Measurements from ENCODE around the gene MCHR1.
"Not testable (repeated sequence)": the region's sequence is repeated elsewhere in the genome, so short reads cannot be mapped to it uniquely, and the experiment has no call there.

The MCHR1 gene

GRCh38 chr22:40720156-40720537, 40.9 kb downstream of the MCHR1 start:
- peaks cover 16% of the 10 kb centered on the region for H3K4me1 Mint-ChIP-seq (ENCODE audit: low read depth)
- not testable (repeated sequence) for DNase-seq; H3K4me3 Mint-ChIP-seq; H3K9me3 Mint-ChIP-seq; H3K27ac Mint-ChIP-seq; H3K27me3 Mint-ChIP-seq; H3K36me3 Mint-ChIP-seq (ENCODE audit: low read depth)

GRCh38 chr22:40720538-40721256, 41.4 kb downstream of the MCHR1 start:
- Mint-ChIP-seq H3K36me3 (ENCODE audit: low read depth) (no peaks in the 10 kb centered on the region), H3K4me1 (ENCODE audit: low read depth) (peaks cover 16% of the 10 kb centered on the region), H3K27me3 (no peaks in the 10 kb centered on the region), H3K9me3 (no peaks in the 10 kb centered on the region), H3K4me3 (no peak overlapping the region), H3K27ac (no peak overlapping the region)
- no peak for DNase-seq

- H3K27ac Mint-ChIP-seq, result no peak overlapping the region
- H3K4me1 Mint-ChIP-seq (ENCODE audit: low read depth), result peaks cover 20% of the 10 kb centered on the region
- no peaks in the 10 kb centered on the region for H3K9me3 Mint-ChIP-seq
- no peaks in the 10 kb centered on the region for H3K36me3 Mint-ChIP-seq (ENCODE audit: low read depth)
- no peak for DNase-seq
- H3K4me3 Mint-ChIP-seq, result no peak overlapping the region
- no peaks in the 10 kb centered on the region for H3K27me3 Mint-ChIP-seq
These were observed 42.0 kb downstream of the MCHR1 start for GRCh38 chr22:40721266-40721665.

- H3K9me3 Mint-ChIP-seq, result no peaks in the 10 kb centered on the region
- H3K4me1 Mint-ChIP-seq (ENCODE audit: low read depth), result peaks cover 31% of the 10 kb centered on the region
- H3K36me3 Mint-ChIP-seq (ENCODE audit: low read depth), result no peaks in the 10 kb centered on the region
- H3K27ac Mint-ChIP-seq, result no peak overlapping the region
- no peak overlapping the region for H3K4me3 Mint-ChIP-seq
- no peak for DNase-seq
- no peaks in the 10 kb centered on the region for H3K27me3 Mint-ChIP-seq
These were observed 44.2 kb downstream of the MCHR1 start for GRCh38 chr22:40723396-40723933.

DNA sequence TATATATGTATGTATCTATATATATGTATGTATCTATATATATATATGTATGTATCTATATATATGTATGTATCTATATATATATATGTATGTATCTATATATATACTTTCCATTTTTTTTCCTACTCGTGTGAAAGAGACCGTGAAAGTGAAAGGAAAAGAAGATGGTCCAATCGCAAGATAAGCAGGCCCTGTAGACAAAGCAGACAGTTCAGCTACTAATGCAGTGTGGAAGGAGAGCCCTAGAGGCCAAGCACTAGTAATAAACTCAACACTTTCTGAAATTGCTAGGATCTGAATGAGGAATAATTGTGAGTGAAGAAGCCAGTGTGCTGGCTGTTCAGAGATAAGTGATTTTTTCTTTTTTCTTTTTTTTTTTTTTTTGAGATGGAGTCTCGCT, 47.2 kb downstream of the MCHR1 start:
- Mint-ChIP-seq H3K27ac (peak overlapping the region; percentile 90), H3K4me1 (ENCODE audit: low read depth) (peaks cover 41% of the 10 kb centered on the region), H3K27me3 (no peaks in the 10 kb centered on the region), H3K36me3 (ENCODE audit: low read depth) (no peaks in the 10 kb centered on the region), H3K4me3 (peak overlapping the region; percentile 58), H3K9me3 (no peaks in the 10 kb centered on the region)
- DNase-seq, result no peak

DNA sequence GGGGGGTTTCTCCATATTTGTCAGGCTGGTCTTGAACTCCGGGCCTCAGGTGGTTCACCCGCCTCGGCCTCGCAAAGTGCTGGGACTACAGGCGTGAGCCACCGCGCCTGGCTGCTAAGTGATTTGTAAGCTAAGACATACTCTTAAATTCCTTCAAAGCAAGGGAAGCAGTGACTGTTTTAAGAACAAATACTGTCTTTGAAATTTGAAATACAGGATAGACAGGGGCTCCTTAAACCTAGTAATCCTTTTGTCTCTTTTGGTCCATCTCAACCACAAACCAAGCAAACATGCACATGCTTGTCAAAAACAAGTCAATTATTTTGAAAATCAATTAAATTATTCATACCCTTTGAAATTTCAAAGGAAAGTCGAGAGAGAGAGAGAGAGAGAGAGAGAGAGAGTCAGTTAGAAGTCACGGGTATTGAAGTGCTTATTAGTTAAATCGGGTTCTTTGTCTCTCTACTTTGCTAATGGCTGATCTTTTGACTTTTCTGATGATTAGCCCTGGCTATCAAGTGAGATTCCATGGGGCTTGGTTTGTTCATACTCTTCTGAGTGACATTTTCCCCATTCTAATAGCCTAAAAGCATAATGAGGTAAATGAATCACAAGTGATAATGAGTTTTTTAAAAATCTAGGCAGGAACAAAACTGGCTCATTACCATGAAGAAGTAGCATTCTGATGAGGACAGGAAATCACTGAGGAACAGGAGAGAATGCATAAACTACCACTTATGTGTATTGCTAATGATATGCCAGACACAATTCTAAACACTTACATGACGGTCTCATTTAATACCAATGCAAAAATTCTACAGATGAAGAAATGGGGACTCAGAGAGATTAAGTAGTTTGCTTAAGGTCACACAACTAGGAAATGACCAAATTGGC, 48.0 kb downstream of the MCHR1 start:
- H3K4me1 Mint-ChIP-seq (ENCODE audit: low read depth), result peaks cover 45% of the 10 kb centered on the region

DNA sequence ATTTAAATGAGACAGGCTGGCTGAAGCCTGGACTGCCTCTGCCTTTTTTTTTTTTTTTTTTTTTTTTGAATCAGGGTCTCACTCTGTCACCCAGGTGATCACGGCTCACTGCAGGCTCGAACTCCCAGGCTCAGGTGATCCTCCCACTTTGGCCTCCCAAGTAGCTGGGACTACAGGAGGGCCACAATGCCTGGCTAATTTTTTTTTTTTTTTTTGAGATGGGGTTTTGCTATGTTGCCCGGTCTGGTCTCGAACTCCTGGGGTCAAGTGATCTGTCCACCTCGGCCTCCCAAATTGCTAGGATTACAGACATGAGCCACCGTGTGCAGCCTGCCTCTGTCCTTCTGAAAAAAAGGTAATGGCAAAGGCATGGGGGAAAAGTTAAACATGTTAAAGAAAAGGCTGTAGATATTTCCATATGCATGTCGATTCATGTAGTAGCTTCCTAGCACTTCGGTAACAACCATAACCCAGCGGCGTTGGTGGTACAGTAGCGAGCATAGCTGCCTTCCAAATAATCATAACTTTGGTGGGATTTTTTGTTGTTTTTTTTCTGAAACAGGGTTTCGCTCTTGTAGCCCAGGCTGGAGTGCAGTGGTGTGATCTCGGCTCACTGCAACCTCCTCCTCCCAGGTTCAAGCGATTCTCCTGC, 48.8 kb downstream of the MCHR1 start:
- H3K9me3 Mint-ChIP-seq, result no peaks in the 10 kb centered on the region
- peaks cover 52% of the 10 kb centered on the region for H3K4me1 Mint-ChIP-seq (ENCODE audit: low read depth)
- peak overlapping the region; percentile 90 for H3K27ac Mint-ChIP-seq
- no peak for DNase-seq
- no peaks in the 10 kb centered on the region for H3K36me3 Mint-ChIP-seq (ENCODE audit: low read depth)
- no peaks in the 10 kb centered on the region for H3K27me3 Mint-ChIP-seq
- H3K4me3 Mint-ChIP-seq, result peak overlapping the region; percentile 32

More for the DNA sequence above, 48.0 kb downstream of the MCHR1 start:
- DNase-seq, result no peak
- Mint-ChIP-seq H3K9me3 (no peaks in the 10 kb centered on the region), H3K4me3 (peak overlapping the region; percentile 58), H3K36me3 (ENCODE audit: low read depth) (no peaks in the 10 kb centered on the region), H3K27me3 (no peaks in the 10 kb centered on the region), H3K27ac (peak overlapping the region; percentile 90)

GRCh38 chr22:40728731-40729189, 49.5 kb downstream of the MCHR1 start:
- Mint-ChIP-seq H3K4me3 (peak overlapping the region; percentile 32), H3K27me3 (no peaks in the 10 kb centered on the region), H3K9me3 (no peaks in the 10 kb centered on the region), H3K4me1 (ENCODE audit: low read depth) (peaks cover 52% of the 10 kb centered on the region), H3K27ac (peak overlapping the region; percentile 90), H3K36me3 (ENCODE audit: low read depth) (no peaks in the 10 kb centered on the region)
- peak; percentile 56 for DNase-seq

GRCh38 chr22:40729284-40729683, 50.0 kb downstream of the MCHR1 start:
- no peak overlapping the region for H3K4me3 Mint-ChIP-seq
- H3K9me3 Mint-ChIP-seq, result no peaks in the 10 kb centered on the region
- H3K27me3 Mint-ChIP-seq, result no peaks in the 10 kb centered on the region
- DNase-seq, result no peak
- H3K4me1 Mint-ChIP-seq (ENCODE audit: low read depth), result peaks cover 52% of the 10 kb centered on the region
- H3K27ac Mint-ChIP-seq, result peak overlapping the region; percentile 90
- no peaks in the 10 kb centered on the region for H3K36me3 Mint-ChIP-seq (ENCODE audit: low read depth)
